ENCODE measurements around the gene COX17.

DNA sequence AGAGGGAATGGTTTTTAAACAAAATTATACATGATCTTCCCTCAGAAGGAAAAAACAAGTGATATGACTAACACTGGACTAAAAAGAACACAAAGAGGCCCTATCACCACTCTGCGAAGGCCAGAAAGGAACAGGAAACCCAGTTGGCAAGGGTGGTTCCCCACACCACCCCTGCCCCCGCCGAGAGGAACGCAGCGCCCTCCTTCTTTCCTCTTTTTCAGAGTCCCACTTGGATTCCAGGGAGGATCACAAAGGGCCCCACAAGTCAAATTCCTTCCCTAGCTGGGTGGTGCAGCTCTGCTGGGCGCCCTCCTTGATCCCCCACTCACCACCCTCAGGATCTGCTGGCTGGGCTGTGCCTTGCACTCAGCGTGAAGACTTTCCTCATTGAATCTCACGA lies 49.7 kb downstream of the COX17 start:
- TF ChIP-seq, protein P1, sequence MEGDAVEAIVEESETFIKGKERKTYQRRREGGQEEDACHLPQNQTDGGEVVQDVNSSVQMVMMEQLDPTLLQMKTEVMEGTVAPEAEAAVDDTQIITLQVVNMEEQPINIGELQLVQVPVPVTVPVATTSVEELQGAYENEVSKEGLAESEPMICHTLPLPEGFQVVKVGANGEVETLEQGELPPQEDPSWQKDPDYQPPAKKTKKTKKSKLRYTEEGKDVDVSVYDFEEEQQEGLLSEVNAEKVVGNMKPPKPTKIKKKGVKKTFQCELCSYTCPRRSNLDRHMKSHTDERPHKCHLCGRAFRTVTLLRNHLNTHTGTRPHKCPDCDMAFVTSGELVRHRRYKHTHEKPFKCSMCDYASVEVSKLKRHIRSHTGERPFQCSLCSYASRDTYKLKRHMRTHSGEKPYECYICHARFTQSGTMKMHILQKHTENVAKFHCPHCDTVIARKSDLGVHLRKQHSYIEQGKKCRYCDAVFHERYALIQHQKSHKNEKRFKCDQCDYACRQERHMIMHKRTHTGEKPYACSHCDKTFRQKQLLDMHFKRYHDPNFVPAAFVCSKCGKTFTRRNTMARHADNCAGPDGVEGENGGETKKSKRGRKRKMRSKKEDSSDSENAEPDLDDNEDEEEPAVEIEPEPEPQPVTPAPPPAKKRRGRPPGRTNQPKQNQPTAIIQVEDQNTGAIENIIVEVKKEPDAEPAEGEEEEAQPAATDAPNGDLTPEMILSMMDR (IDR thresholded peaks at IDR 0.05): no peak
- no peak for TF ChIP-seq POLR2A (IDR thresholded peaks at IDR 0.05)

Measured in lower leg skin (tissue), 3 donors.